ENCODE results near the gene CCDC124. TPM values are rescaled to one million over a fixed set of nuclear protein-coding genes. Genes with fewer than 3 reads are reported as not detected.

The CCDC124 gene
- total and polyA plus RNA-seq, 10 of the 15 experiments (the other 5 are each of a cell fraction or from before 2014, with no cell fraction given), result 3.7 to 184 (median 51.8) TPM

GRCh38 chr19:17966129-17966483 lies 33.3 kb downstream of the CCDC124 start (continued):
- TF ChIP-seq JUND (IDR thresholded peaks at IDR 0.05; ENCODE audit: low read depth, low read length), result no peak

GRCh38 chr19:17966550-17967256 lies 33.9 kb downstream of the CCDC124 start, which contains the start of gene KCNN1:
KCNN1 (plus strand) TSS chr19:17967107; CDS start chr19:17973889, 6,782 bp downstream.
- intact Hi-C loops (cut with micrococcal nuclease; ENCODE audit: unreplicated experiment) (no loop called here), in situ Hi-C loops (cut with MboI) (no loop called here)
- WGBS (ENCODE audit: insufficient coverage, insufficient replicate concordance, low lambda C conversion rate, missing lambda C conversion rate), result 13% methylated on average over 19 of the region's 59 CpGs
- H2AFZ ChIP-seq (ENCODE audit: control insufficient read depth, low read depth, low read length), result no peak within 1 kb of the TSS
- H3K4me1 ChIP-seq (ENCODE audit: control insufficient read depth, insufficient read depth, low read length), result no peaks in the 10 kb centered on the region
- SMC1A ChIA-PET (ENCODE audit: uncharacterized antibody, unreplicated experiment), result interaction anchor here (1.4 kb wide), 1 partner anchor 13 kb away, joined by 3 read pairs; no protein-coding TSS in a partner anchor
- BruUV-seq (replicated peaks), result no TSS peak
- H3K27ac ChIP-seq (ENCODE audit: control insufficient read depth, insufficient read depth), result no peak within 1 kb of the TSS
- DNase-seq (ENCODE audit: low read depth, low spot score) (no peak), ATAC-seq (no peak), FAIRE-seq (no peak)
- RAD21 ChIA-PET (ENCODE audit: unreplicated experiment), result no interaction called here
- H3K9ac ChIP-seq (ENCODE audit: control insufficient read depth, insufficient read depth, low read length), result no peak within 1 kb of the TSS
- H3K36me3 ChIP-seq (ENCODE audit: control insufficient read depth in 2 of 2, insufficient read depth in 2 of 2, low read length in 1 of 2), result no peaks in the 10 kb centered on the region
- no peaks in the 10 kb centered on the region for H4K20me1 ChIP-seq (ENCODE audit: control insufficient read depth, insufficient read depth)
- peaks cover 4 to 11% of the 10 kb centered on the region in 2 experiments for H3K27me3 ChIP-seq (replicated peaks in 1 of 2; ENCODE audit: control insufficient read depth in 2 of 2, insufficient read depth in 2 of 2, low read length in 1 of 2)
- no peak for TF ChIP-seq FOS (IDR thresholded peaks at IDR 0.05; ENCODE audit: borderline replicate concordance, extremely low read depth, insufficient read length)
- no peak for TF ChIP-seq JUNB (IDR thresholded peaks at IDR 0.05)
- no peak for TF ChIP-seq E2F8 (IDR thresholded peaks at IDR 0.05; ENCODE audit: low read depth, partially characterized antibody)
- no peak for TF ChIP-seq CBX5 (IDR thresholded peaks at IDR 0.05; ENCODE audit: low read depth)
- no peak for TF ChIP-seq ZNF384 (IDR thresholded peaks at IDR 0.05; ENCODE audit: borderline replicate concordance, low read depth, low read length)
- TF ChIP-seq ZBED1 (IDR thresholded peaks at IDR 0.05; ENCODE audit: borderline replicate concordance), result no peak
- no peak for TF ChIP-seq IKZF2 (IDR thresholded peaks at IDR 0.05)
- TF ChIP-seq TARDBP (IDR thresholded peaks at IDR 0.05; ENCODE audit: borderline replicate concordance), result no peak
- no peak for TF ChIP-seq FOXK2 (IDR thresholded peaks at IDR 0.05)
- TF ChIP-seq PAX5 (IDR thresholded peaks at IDR 0.05; ENCODE audit: borderline replicate concordance, low read depth, low read length), result no peak
- H3K4me2 ChIP-seq (ENCODE audit: control insufficient read depth, insufficient read depth), result no peak within 1 kb of the TSS
- H3K79me2 ChIP-seq (ENCODE audit: control insufficient read depth, insufficient read depth, low read length), result no peaks in the 10 kb centered on the region
- no peak within 1 kb of the TSS for H3K4me3 ChIP-seq
- CTCF ChIA-PET, result interaction anchor here (0.6 to 1.2 kb wide), 3 partner anchors 9 to 147 kb away, joined by 3 to 4 read pairs (median 4); no protein-coding TSS in a partner anchor
- H3K9me3 ChIP-seq (replicated peaks; ENCODE audit: control insufficient read depth, insufficient read depth, low read length), result no peaks in the 10 kb centered on the region
- POLR2A ChIA-PET, result interaction anchor here (0.7 to 1.1 kb wide), 2 partner anchors 19 to 463 kb away, joined by 3 to 4 read pairs; no protein-coding TSS in a partner anchor
